HG02852 (cell line): ENCODE results near the gene B3GNT7.
"Not testable (repeated sequence)": the region's sequence is repeated elsewhere in the genome, so short reads cannot be mapped to it uniquely, and the experiment has no call there.

Experiments used
- ATAC-seq: cut with Tn5 transposase; IDR thresholded peaks from one replicate; pipeline ENCODE4 v1.9.1; 2021; ENCODE audit warnings: mild to moderate bottlenecking, moderate library complexity; ENCODE audit not compliant: unreplicated experiment

B3GNT7 gene

DNA sequence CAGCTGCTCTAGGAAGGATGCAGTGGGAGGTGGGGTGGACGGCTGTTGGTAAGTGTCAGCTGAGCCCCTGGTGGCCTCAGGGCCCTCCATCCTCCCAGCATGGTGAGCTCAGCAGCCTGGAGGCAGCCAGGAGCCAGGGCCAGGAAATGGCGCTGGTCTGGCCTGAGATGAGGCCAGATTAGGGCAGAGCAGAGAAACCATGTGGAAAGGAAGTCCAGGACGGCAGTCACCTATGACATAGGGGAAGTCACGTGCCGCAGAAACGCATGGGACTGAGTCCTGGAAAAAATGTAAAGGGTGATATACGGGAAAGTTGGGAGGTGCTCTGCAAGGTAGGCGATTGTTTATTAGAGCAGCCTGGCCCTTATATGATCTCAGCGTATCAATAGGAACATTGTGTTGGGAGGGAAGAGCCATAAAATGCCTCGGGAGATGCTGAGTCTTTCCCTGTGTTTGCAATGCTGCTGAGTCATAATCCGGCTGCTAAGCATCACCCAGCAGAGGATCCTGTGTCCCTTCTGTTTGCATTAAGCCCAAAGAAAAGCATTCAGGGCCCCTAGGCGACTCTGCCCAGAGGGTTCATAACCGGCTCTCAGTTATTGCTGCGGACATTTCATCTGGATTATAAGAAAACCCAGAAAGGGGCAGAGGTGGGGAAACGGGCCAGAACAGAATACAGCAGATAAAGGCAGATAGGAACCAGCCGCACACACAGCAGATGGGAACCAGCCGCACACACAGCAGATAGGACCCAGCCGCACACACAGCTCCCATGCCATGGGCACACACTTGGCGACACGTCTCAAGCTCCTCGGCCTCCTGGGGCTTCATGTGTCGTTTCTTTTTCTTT lies 30.3 kb upstream of the B3GNT7 start:
- ATAC-seq = no peak

DNA sequence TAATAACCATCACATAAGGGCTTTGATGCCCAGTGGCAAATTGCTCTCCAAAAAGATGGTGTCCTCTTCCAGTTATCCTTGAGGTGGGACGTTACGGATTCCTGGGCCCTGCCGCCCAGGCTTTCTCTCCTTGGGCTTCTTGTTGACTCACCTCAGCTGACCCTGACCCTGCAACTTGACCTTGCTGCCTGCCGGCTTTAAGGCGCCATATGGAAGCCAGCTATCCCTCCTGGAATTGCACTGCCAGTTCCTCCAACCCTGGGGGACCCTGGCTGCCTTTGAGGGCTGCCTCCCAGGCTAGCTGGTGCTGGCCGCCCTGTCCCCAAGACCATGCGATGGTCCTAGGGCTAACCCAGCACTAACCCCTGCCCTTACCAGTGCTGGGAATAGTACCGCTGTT lies 28.3 kb upstream of the B3GNT7 start:
- ATAC-seq = no peak

GRCh38 chr2:231369580-231370428 lies 25.7 kb upstream of the B3GNT7 start:
- ATAC-seq = no peak

GRCh38 chr2:231370429-231370748 lies 25.1 kb upstream of the B3GNT7 start:
- no peak for ATAC-seq

DNA sequence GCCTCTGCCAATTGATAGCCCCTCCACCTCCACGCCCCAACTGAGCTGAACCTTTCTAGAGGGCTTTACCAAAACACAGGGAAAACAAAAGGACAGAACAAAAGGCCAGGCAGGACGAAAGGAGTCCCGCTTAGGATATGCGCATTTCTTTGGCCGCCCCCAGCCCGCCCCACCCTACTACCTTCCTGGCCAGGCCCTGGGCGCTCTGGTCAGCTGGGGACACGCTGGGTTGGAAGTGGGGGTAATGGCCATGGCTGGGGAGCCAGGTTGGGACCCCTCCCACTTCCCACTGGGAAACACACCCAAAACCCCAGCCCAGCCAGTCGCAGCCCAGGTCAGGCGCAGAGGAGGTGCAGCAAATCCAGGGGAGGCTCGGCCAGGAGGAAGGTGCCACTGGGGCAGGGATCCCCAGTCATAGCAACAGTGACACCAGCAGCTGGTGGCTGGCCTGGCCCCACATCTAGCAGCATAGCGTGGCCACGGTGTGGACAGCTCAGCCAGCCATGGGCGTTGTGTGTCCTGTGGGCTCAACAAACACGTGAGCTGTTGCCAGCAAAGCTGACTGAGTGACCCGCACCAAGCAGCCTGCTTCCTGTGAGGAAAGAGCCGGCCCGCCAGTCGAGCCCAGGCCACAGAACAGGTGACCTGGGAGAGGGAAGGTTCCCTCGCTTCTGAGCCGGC lies 24.6 kb upstream of the B3GNT7 start:
- ATAC-seq = no peak

DNA sequence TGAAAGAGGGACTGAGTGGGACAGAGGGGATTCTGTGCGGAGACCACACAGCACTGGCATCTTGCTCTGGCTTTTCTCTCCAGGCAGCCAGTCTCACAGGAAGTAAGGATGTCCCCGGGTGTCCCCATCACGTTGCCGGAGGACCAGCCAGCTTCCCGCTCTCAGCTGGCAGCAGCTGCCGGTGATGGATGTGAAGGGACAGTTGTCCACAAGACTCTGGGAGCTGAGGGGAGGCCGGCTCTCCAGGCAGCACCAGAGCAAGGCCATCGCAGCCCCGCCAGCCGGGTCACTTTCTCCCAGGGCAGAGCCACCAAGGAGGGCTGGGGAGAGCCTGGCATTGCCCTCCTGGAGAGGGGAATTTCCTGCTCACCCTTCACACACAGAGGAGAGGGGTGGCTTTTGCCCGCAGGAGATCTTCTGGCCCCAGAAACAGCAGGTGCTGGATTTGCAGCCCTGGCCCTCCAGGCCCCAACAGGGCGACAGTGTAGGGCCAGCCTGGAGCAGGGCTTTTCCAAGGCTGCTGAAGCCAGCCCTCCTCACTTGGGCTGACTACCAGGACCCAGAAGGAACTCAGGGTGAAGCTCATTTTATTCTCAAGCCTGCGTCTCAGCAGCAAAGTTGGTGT lies 24.0 kb upstream of the B3GNT7 start:
- ATAC-seq = no peak

GRCh38 chr2:231372326-231372725 lies 23.2 kb upstream of the B3GNT7 start:
- no peak for ATAC-seq

DNA sequence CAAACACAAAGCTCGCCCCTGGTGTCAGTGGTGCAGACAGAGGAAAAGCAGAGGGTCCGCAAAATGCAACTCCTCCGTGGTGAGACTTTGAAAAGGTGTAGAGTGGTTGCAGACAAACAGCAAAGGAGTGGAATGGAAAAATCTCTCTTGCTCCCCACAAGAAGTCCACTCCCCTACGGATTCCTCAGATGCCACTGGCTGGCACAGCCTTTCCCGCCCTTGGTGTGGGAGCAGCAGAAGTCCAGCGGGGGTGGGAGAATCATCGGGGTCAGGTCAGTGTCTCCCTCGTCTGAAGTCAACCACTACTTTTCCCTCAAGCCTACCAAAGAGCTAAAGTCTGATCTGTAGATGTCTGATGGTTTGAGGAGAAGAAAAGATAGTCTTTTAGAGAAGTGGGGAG lies 22.3 kb upstream of the B3GNT7 start:
- ATAC-seq = no peak

- no peak for ATAC-seq
These were observed 21.6 kb upstream of the B3GNT7 start for GRCh38 chr2:231373786-231374349.

GRCh38 chr2:231374771-231375170 lies 20.7 kb upstream of the B3GNT7 start:
- ATAC-seq = no peak

DNA sequence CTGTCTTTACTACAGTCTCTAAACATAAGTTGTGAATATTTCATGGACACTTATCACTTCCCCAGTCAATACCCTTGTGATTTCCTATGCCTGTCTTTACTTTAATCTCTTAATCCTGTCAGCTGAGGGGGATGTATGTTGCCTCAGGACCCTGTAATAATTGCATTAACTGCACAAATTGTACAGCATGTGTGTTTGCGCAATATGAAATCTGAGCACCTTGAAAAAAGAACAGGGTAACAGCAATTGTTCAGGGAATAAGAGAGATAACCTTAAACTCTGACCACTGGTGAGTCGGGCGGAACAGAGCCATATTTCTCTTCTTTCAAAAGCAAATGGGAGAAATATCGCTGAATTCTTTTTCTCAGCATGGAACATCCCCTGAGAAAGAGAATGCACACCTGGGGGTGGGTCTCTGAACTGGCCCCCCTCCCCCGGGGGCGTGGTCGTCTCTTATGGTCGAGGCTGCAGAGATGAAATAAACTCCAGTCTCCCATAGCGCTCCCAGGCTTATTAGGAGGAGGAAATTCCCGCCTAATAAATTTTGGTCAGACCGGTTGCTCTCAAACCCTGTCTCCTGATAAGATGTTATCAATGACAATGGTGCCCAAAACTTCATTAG lies 19.4 kb upstream of the B3GNT7 start:
- ATAC-seq = not testable (repeated sequence)

DNA sequence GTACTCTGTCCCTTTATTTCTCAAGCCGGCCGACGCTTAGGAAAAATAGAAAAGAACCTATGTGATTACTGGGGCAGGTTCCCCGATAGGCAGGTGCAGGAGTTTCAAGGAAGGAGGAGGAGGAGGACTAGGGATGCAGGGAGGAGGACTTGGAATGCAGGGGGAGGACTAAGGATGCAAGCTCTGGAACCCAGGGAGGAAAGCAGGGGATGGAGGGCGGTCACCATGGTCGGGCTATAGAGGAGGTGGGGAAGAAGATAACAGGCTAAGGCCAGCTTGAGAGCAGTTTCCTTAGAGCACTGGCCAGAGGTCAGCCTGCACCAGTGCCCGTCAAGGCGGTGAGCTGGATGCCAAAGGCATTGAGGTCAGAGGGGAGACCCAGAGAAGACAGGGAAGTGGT lies 18.7 kb upstream of the B3GNT7 start:
- no peak for ATAC-seq

- ATAC-seq = no peak
These were observed 17.3 kb upstream of the B3GNT7 start for GRCh38 chr2:231378026-231378722.

DNA sequence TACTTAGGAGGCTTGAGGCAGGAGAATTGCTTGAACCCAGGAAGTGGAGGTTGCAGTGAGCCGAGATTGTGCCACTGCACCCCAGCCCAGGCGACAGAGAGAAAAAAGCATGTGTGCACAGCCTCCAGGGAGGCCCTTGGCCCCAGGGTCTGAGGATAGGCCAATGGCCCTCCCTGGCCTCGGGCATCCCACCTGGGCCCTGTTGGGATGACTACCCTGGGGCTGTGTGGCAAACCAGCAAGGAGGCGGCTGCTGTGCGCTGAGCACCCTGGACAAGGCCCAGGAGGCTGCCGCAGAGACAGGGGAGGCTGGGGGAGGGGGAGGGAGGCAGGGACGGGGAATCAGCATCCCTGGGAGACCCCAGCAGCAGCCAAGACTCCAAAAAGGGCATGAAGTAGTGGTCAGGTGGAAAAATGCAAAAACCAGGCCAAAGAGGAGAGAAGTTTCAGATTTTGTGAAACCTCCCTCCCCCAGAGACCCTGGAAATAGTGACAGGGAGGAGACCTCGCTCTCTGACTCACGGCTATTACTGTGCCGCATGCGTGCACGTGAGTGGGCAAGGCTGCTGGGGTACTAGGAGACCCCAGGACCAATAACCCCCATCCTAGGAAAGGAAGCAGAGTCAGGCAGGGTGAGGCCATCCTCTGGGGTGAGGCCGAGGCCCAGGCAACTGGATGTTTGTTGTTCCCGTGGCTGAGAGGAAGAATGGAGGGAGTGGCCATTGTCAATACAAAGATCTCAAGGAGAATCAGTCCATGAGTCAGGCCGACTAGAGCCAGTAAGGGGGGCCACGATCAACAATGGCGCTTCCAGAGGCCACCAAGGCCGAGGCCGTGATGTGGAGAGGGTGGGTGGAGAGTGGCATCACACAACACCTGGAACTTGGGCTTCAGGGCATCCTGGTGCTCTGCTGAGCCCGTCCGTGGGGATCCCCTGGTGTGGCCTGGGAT lies 16.0 kb upstream of the B3GNT7 start:
- no peak for ATAC-seq

DNA sequence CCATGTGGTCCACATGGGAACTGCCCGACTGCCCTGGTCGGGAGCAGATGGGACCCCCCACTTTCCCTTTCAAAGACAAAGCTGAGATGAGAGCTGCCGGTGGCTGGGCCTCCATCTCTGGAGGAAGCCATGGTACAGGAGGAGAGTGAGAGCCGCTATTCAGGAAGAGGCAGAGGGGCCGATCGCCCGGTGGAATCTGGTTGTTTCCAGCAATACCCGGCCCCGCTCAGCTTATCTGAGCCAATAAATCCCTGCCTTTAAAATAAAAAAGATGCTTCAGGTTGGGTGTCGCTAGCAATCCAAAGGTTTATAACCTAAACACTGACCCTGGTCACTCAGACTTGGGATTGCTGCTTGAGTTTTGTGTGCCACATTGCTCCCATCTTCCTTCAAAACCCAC lies 15.2 kb upstream of the B3GNT7 start:
- no peak for ATAC-seq

- no peak for ATAC-seq
These were observed 14.3 kb upstream of the B3GNT7 start for GRCh38 chr2:231380991-231381847.

GRCh38 chr2:231382116-231382515 lies 13.4 kb upstream of the B3GNT7 start:
- ATAC-seq = no peak
